GM12865 (cell line): Measurements from ENCODE around the gene EMILIN1.
A peak's percentile ranks its signal among the peaks of the same experiment; 100 is the strongest.

ENCODE experiments used
- DNase-seq: peaks from one replicate; pipeline ENCODE4 v3.0.0; 2010; ENCODE audit warnings: low read depth
- H3K4me3 ChIP-seq: 2 replicates; pipeline ENCODE4 v1.5.1; 2011; ENCODE audit warnings: mild to moderate bottlenecking, low read depth, low read length, control low read depth
- TF ChIP-seq, protein P1 (sequence below): IDR thresholded peaks from 2 replicates; pipeline ENCODE4 v1.5.1; 2011; ENCODE audit warnings: low read length, control low read depth, low read depth, inconsistent platforms; ENCODE audit not compliant: insufficient read depth; ENCODE audit errors: missing control alignments

Gene EMILIN1

DNA sequence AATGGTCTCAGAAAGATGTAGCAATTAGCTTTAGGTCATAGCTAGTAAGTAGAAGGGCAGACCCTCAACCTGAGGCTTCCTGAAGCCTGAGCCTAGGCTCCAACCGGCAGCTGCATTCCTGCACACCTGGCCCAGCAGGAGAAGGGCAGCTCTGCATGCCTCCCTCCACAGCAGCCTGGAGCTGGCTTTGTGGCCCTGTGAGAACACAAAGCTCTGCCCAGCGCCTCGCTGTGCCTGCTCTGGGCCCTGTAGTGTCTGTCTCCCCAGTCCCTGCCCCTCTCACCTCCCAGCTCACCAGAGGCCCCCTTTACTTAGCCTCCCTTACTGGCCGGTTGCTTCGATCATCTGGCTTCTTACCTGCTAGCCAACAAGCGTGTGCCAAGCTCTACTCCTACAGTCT, 39.0 kb upstream of the EMILIN1 start:
- DNase-seq: no peak
- TF ChIP-seq, protein P1, sequence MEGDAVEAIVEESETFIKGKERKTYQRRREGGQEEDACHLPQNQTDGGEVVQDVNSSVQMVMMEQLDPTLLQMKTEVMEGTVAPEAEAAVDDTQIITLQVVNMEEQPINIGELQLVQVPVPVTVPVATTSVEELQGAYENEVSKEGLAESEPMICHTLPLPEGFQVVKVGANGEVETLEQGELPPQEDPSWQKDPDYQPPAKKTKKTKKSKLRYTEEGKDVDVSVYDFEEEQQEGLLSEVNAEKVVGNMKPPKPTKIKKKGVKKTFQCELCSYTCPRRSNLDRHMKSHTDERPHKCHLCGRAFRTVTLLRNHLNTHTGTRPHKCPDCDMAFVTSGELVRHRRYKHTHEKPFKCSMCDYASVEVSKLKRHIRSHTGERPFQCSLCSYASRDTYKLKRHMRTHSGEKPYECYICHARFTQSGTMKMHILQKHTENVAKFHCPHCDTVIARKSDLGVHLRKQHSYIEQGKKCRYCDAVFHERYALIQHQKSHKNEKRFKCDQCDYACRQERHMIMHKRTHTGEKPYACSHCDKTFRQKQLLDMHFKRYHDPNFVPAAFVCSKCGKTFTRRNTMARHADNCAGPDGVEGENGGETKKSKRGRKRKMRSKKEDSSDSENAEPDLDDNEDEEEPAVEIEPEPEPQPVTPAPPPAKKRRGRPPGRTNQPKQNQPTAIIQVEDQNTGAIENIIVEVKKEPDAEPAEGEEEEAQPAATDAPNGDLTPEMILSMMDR: no peak
- H3K4me3 ChIP-seq: no peak overlapping the region

DNA sequence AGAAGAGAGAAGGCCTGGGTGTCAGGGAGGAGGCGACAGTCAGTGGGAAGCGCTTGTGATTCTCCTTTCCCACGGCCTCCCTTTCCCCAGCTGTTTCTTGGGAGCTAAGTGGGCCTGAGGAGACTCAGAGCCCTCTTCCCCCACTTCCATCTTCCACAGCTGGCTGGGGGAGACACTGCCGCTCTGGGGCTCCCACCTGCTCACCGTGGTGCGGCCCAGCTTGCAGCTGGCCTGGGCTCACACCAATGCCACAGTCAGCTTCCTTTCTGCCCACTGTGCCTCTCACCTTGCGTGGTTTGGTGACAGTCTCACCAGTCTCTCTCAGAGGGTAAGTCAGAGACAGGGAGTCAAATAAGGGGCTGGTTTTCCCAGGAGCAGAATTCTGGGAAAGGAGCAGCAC, 38.5 kb upstream of the EMILIN1 start:
- no peak for DNase-seq
- TF ChIP-seq, protein P1: no peak
- H3K4me3 ChIP-seq: no peak overlapping the region

DNA sequence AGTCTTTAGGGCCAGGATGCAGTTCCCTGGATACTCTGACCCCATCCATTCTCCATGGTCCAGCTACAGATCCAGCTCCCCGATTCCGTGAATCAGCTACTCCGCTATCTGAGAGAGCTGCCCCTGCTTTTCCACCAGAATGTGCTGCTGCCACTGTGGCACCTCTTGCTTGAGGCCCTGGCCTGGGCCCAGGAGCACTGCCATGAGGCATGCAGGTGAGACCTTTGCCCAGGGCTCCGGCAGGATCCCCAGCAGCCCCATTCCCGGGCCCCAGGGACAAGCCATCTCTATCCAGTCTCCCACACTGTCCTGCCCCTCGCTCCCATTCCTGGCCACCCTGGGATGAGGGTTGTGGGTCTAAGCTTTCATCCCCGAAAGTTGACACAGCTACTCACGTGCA, 38.1 kb upstream of the EMILIN1 start:
- TF ChIP-seq, protein P1: no peak
- DNase-seq: no peak

DNA sequence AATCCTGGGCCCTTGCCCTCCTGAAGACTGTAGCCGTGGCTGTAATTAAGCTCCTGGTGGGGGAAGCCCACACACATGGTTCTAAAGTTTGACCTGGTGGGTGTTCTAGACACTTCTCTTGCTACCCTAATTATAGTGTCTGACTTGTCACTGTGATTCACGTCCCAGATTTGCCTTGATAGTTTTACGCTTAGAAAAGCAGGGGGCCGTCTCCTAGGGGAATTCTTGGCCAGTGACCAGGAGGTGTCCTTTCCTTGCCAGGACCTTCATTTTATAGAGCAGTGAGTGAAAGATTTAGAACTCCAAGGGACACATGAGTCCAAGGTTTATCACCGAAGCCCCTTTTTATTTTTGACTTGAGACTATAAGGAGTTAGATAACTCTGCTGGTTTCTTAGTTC, 36.7 kb upstream of the EMILIN1 start:
- H3K4me3 ChIP-seq: no peak overlapping the region
- DNase-seq: no peak
- TF ChIP-seq, protein P1: no peak

More for the DNA sequence above, 38.1 kb upstream of the EMILIN1 start:
- no peak overlapping the region for H3K4me3 ChIP-seq

DNA sequence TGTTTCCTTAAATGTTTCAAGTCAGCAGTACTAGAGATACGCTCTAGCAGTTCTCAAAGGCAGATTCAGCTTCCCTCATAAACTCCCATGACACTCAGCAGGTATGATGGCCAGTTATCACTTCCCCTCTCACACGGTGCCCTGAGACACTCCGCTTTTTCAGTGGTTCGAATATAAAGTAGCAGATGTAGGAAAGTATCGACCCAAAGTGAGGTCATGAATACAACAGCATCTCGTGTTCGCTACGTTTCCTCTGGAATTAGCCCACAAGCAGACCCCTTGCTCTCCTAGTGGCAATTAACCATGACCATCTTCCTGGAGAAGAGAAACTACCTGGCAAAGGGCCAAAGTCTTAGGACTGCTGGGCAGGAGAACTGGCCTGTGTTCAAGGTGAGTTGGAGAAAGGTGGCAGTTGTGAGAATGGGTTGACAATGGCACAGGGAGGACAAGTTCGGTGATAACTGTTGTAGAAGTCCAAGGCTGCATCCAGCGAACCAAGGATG, 36.2 kb upstream of the EMILIN1 start:
- DNase-seq: peak; percentile 64
- H3K4me3 ChIP-seq: no peak overlapping the region
- TF ChIP-seq, protein P1: no peak

DNA sequence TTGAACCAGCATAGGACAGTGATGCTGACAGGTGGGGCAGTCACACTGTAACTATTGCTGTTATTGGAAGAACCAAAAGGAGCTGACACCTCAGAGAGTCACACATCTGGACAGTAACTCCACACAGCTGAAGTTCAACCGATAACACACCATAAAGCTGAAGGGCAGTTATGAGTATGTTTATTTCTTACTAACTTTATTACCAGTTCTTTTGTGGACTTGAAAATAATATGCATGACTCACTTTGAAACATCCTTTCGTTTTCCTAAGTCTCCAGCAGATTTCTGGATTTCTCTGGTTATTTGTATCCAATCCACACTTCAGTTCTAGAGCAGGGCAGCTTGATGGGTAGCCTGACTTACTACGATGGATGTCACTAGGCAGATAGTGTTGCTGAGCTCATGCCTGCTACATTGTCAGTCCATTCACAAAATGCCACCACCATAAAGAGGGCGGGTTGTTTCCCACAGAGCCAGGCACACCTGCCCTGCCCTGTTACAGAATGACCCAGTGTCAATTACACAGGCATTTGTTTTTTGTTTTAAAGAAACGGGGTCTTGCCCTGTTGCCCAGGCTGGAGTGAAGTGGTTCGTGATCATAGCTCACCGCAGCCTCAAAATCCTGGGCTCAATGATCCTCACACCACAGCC, 35.3 kb upstream of the EMILIN1 start:
- no peak overlapping the region for H3K4me3 ChIP-seq
- no peak for DNase-seq
- TF ChIP-seq, protein P1: no peak
